HG02870 (cell line): ENCODE data around the gene WDR36.
A peak's percentile ranks its signal among the peaks of the same experiment; 100 is the strongest.
"Not testable (repeated sequence)": the region's sequence is repeated elsewhere in the genome, so short reads cannot be mapped to it uniquely, and the experiment has no call there.

ENCODE experiments used
- ATAC-seq: cut with Tn5 transposase; IDR thresholded peaks from one replicate; pipeline ENCODE4 v1.9.1; 2021; ENCODE audit warnings: mild to moderate bottlenecking, moderate library complexity; ENCODE audit not compliant: unreplicated experiment

Gene WDR36

GRCh38 chr5:111134864-111135263 lies 42.7 kb downstream of the WDR36 start:
- no peak for ATAC-seq

DNA sequence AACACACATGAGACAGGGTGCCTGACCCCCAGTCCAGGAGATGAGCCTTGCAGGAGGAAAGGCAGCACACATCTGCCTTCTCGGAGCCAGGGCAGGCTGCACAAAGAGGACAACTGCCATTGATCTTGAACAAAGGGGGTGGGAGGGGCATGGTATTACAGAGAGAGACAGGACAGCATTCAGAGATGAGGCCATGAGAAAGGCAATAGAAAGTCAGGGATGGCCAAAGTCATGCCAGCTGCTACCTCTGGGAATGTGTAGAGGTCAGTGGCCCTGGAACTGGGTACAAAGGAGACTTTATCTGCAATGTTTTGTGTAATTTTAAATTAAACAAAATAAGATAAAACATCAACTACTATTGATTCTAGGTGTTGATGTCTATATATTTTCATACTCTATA lies 43.2 kb downstream of the WDR36 start:
- ATAC-seq, result no peak

- ATAC-seq, result no peak
Observed at GRCh38 chr5:111135946-111136345, 43.8 kb downstream of the WDR36 start.

GRCh38 chr5:111138096-111138495 lies 45.9 kb downstream of the WDR36 start:
- no peak for ATAC-seq

GRCh38 chr5:111141471-111141870 lies 49.3 kb downstream of the WDR36 start:
- not testable (repeated sequence) for ATAC-seq

GRCh38 chr5:111142932-111143331 lies 50.8 kb downstream of the WDR36 start:
- no peak for ATAC-seq

DNA sequence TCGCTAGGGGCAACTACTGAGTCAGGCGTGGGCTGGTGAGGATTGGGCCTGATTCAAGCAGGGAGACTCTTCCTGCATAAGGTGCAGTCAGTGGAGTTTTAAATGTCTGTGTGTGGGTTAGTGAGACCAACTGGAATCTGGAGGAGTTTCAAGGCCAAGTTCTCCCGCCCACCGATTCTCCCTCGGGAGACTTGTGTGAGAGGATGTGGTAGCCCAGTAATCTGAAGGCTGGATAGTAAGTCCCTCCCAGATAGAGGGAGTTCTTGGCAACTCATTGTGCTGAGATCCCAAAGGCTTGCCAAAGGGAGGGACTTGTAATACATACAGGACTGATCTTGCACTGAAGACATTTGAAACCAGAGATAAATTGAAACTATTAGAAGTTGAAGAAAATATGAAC lies 51.8 kb downstream of the WDR36 start:
- no peak for ATAC-seq

GRCh38 chr5:111144352-111144930 lies 52.3 kb downstream of the WDR36 start:
- ATAC-seq, result peak; percentile 96

DNA sequence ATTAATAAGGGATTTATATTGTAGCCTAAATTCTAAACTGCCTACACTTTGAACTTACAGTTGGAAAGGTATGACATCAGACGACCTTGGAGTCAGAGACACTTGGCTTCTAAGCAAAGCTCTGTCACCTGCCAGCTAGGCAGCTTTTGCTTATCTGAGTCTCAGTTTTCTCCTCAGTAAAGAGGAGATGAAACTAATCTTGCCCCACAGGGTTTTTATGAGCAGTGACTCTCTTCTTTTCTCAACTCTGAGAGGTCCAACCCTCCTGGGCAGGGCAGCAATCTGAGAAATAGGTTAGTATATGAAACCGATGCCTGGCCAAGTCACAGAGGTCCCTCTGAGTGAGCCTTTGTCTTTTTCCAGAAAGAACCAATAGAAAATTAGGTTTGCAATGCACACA lies 53.9 kb downstream of the WDR36 start:
- ATAC-seq, result no peak

DNA sequence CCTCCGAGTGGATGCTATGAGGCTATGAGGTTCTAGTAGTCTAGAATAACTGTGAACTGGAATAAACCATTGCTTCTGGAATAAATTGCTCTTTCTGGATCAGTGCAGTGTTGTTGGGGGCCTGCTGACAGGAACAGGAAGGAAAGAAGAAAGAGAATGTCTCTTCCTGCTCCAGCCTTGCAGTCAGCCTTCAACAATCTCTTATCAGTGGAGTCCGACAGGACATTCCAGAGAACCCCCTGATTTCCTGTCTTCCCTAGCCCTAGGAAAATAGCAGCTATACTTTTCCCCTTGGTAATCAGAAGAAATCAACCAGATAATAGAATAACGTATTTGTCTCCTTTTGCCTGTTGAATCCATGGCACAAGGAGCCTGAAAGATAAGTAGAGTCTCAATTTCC lies 55.4 kb downstream of the WDR36 start:
- no peak for ATAC-seq

GRCh38 chr5:111151998-111152397 lies 59.9 kb downstream of the WDR36 start:
- no peak for ATAC-seq

GRCh38 chr5:111153483-111153882 lies 61.3 kb downstream of the WDR36 start:
- ATAC-seq, result no peak

- ATAC-seq, result no peak
Observed at GRCh38 chr5:111153945-111154344, 61.8 kb downstream of the WDR36 start.

GRCh38 chr5:111158105-111158744 lies 66.1 kb downstream of the WDR36 start:
- ATAC-seq, result no peak

GRCh38 chr5:111159845-111160244 lies 67.7 kb downstream of the WDR36 start:
- ATAC-seq, result no peak

- no peak for ATAC-seq
Observed at GRCh38 chr5:111163000-111163399, 70.9 kb downstream of the WDR36 start.

DNA sequence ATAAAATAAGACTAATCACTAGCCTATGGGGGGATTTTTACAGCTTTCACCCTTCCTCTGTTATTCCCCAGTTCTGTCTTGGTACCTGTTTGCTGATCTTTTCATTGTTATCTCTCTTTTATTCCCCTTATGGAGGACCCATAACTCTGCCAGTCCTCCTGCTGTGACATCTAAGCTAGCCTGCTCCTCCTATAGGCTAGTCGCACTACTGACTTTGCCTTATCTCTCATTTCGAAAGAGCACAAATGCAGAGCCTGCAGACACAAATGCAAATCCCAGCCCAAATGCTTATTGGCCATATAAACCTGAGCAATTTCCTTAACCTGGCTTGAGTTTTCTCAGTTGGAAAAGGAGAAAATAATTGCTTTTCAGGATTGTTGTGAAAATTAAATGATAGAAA lies 72.9 kb downstream of the WDR36 start:
- ATAC-seq, result no peak

- ATAC-seq, result no peak
Observed at GRCh38 chr5:111167551-111167950, 75.4 kb downstream of the WDR36 start.

GRCh38 chr5:111168608-111169007 lies 76.5 kb downstream of the WDR36 start:
- ATAC-seq, result no peak

- ATAC-seq, result no peak
Observed at GRCh38 chr5:111169269-111169668, 77.1 kb downstream of the WDR36 start.

DNA sequence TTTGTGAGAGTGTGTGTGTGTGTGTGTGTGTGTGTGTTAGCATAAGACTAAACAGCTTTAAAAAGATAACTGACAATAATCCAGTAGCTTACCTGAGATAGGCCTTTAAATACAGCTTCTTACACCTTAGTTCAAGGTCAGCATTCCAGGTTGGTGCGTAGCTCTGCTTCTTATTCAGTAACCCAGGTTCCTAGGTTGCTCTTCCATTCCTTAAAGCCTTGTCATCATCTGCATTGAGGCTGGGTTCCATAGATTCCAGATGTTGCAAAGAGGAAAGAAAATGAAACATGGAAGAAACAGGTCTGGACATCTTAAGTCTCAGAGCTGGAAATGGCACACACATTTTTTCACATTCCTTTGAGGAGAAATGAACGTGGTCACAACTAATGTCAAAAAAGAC lies 78.1 kb downstream of the WDR36 start:
- no peak for ATAC-seq

- no peak for ATAC-seq
Observed at GRCh38 chr5:111172504-111172903, 80.4 kb downstream of the WDR36 start.

- no peak for ATAC-seq
Observed at GRCh38 chr5:111173476-111173875, 81.3 kb downstream of the WDR36 start.
